K562 (cell line): ENCODE results near the gene RAB31. TPM values are rescaled to one million over a fixed set of nuclear protein-coding genes. Genes with fewer than 3 reads are reported as not detected.

Experiments
- HSF4 ChIP-seq: fragments of 250-450 bp; sonication (Bioruptor Pico); IDR thresholded peaks from 2 replicates; pipeline ENCODE4 v2.1.2; 2022; ENCODE audit warnings: mild to moderate bottlenecking, moderate library complexity, borderline replicate concordance
- NR2C1 ChIP-seq, 2 experiments: fragments of 450-650 bp; IDR thresholded peaks; 2 replicates each; pipeline ENCODE4 v1.6.1; 2017; ENCODE audit warnings: mild to moderate bottlenecking in 2 of 2, antibody characterized with exemption in 1 of 2, inconsistent platforms in 1 of 2, missing compliant biosample characterization in 1 of 2, missing genetic modification characterization in 1 of 2
- PHF21A ChIP-seq: fragments of 450-650 bp; IDR thresholded peaks from 2 replicates; pipeline ENCODE4 v1.6.1; 2017; ENCODE audit warnings: low read depth, borderline replicate concordance
- PYGO2 ChIP-seq: fragments of 450-650 bp; IDR thresholded peaks from 2 replicates; pipeline ENCODE4 v1.6.1; 2016; ENCODE audit warnings: mild to moderate bottlenecking, missing genetic modification characterization, moderate library complexity, missing compliant biosample characterization
- SIN3A ChIP-seq, 2 experiments: fragments of 150-350 bp in 1 of 2; IDR thresholded peaks; 2 replicates each; pipeline ENCODE4 v1.6.1; 2011 to 2016; ENCODE audit warnings: borderline replicate concordance in 2 of 2, low read depth in 2 of 2, low read length in 2 of 2, mild to moderate bottlenecking in 2 of 2, moderate library complexity in 2 of 2; ENCODE audit not compliant: control insufficient read depth in 1 of 2
- SLC30A9 ChIP-seq: fragments of 250-450 bp; sonication (Bioruptor Pico); IDR thresholded peaks from 2 replicates; pipeline ENCODE4 v1.8.0; 2022; ENCODE audit warnings: mild to moderate bottlenecking, moderate library complexity
- TSC22D4 ChIP-seq: fragments of 450-650 bp; IDR thresholded peaks from 2 replicates; pipeline ENCODE4 v1.6.1; 2016; ENCODE audit warnings: missing genetic modification characterization, missing biosample characterization, control low read depth
- ZNF239 ChIP-seq: fragments of 250-450 bp; sonication (Bioruptor Pico); IDR thresholded peaks from 2 replicates; pipeline ENCODE4 v1.4.0; 2020; ENCODE audit warnings: mild to moderate bottlenecking
- ZNF583 ChIP-seq: fragments of 250-450 bp; sonication (Bioruptor Pico); IDR thresholded peaks from 2 replicates; pipeline ENCODE4 v1.4.0; 2020
- polyA plus RNA-seq, 8 experiments: library from polyadenylated mRNA; depleted of rRNA in 4 of 8; stranded (reverse) in 5 of 8; unstranded in 3 of 8; fragments of >200 nt; fragmentation: Nextera tagmentation in 2 of 8; fragmentation: Illumina TruSeq in 1 of 8; extraction: Ambion mirVana in 2 of 8; extraction: Trizol in 1 of 8; gene quantifications; 2 replicates each; pipeline versions ENCODE4 v1.2.1 to v1.2.3, GENCODE V29; 2011 to 2014; ENCODE audit warnings: inconsistent platforms in 1 of 8, missing spikeins in 1 of 8
- total RNA-seq, 7 experiments: library from RNA; depleted of rRNA in 6 of 7; stranded (reverse); fragments of >200 nt in 6 of 7; fragmentation: Illumina TruSeq in 2 of 7; extraction: Trizol in 2 of 7; gene quantifications; 2 replicates each; pipeline versions ENCODE4 v1.2.1 to v1.2.3, GENCODE V29; 2011 to 2021; ENCODE audit warnings: low replicate concordance in 1 of 7
- TF ChIP-seq, protein P1 (sequence below): fragments of 450-650 bp; IDR thresholded peaks from 2 replicates; pipeline ENCODE4 v1.6.1; 2016; ENCODE audit warnings: low read depth
- TF ChIP-seq, protein P2 (sequence below): fragments of 450-650 bp; formaldehyde crosslinking; IDR thresholded peaks from 2 replicates; pipeline ENCODE4 v1.4.0; 2022; ENCODE audit warnings: mild to moderate bottlenecking, moderate library complexity
- TF ChIP-seq, protein P3 (sequence below), 2 experiments: fragments of 250-450 bp in 1 of 2; fragments of 450-650 bp in 1 of 2; sonication (Bioruptor Pico) in 1 of 2; IDR thresholded peaks; 2 replicates each; pipeline versions ENCODE4 v1.6.1 to v1.8.0; 2016 to 2021; ENCODE audit warnings: mild to moderate bottlenecking in 2 of 2, moderate library complexity in 2 of 2, missing compliant biosample characterization in 1 of 2, missing genetic modification characterization in 1 of 2
- TF ChIP-seq, protein P4 (sequence below): fragments of 250-450 bp; sonication (Bioruptor Pico); IDR thresholded peaks from 2 replicates; pipeline ENCODE4 v1.8.0; 2021; ENCODE audit warnings: moderate library complexity, mild to moderate bottlenecking, inconsistent platforms

The RAB31 gene
- total and polyA plus RNA-seq, 9 of the 15 experiments (the other 6 are each of a cell fraction or from before 2014, with no cell fraction given), result 20.7 to 70.4 (median 41.3) TPM

DNA sequence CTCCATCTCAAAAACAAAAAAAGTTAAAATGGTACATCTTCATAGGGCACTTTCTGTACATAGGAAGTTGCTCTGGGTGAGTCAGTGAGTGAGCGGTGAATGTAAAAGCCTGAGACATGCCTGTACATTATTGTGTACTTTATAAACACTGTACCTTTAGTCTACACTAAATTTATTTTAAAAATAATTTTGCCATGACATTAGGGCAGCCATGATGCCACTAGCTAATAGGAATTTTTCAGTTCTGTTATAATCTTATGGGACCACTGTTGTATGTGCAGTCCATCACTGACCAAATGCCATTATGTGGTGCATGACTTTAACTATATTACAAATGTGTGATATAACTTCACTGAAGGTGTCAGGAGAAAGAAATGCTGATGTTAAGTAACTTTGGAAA, 166.6 kb downstream of the RAB31 start (continued):
- TF ChIP-seq, protein P1, sequence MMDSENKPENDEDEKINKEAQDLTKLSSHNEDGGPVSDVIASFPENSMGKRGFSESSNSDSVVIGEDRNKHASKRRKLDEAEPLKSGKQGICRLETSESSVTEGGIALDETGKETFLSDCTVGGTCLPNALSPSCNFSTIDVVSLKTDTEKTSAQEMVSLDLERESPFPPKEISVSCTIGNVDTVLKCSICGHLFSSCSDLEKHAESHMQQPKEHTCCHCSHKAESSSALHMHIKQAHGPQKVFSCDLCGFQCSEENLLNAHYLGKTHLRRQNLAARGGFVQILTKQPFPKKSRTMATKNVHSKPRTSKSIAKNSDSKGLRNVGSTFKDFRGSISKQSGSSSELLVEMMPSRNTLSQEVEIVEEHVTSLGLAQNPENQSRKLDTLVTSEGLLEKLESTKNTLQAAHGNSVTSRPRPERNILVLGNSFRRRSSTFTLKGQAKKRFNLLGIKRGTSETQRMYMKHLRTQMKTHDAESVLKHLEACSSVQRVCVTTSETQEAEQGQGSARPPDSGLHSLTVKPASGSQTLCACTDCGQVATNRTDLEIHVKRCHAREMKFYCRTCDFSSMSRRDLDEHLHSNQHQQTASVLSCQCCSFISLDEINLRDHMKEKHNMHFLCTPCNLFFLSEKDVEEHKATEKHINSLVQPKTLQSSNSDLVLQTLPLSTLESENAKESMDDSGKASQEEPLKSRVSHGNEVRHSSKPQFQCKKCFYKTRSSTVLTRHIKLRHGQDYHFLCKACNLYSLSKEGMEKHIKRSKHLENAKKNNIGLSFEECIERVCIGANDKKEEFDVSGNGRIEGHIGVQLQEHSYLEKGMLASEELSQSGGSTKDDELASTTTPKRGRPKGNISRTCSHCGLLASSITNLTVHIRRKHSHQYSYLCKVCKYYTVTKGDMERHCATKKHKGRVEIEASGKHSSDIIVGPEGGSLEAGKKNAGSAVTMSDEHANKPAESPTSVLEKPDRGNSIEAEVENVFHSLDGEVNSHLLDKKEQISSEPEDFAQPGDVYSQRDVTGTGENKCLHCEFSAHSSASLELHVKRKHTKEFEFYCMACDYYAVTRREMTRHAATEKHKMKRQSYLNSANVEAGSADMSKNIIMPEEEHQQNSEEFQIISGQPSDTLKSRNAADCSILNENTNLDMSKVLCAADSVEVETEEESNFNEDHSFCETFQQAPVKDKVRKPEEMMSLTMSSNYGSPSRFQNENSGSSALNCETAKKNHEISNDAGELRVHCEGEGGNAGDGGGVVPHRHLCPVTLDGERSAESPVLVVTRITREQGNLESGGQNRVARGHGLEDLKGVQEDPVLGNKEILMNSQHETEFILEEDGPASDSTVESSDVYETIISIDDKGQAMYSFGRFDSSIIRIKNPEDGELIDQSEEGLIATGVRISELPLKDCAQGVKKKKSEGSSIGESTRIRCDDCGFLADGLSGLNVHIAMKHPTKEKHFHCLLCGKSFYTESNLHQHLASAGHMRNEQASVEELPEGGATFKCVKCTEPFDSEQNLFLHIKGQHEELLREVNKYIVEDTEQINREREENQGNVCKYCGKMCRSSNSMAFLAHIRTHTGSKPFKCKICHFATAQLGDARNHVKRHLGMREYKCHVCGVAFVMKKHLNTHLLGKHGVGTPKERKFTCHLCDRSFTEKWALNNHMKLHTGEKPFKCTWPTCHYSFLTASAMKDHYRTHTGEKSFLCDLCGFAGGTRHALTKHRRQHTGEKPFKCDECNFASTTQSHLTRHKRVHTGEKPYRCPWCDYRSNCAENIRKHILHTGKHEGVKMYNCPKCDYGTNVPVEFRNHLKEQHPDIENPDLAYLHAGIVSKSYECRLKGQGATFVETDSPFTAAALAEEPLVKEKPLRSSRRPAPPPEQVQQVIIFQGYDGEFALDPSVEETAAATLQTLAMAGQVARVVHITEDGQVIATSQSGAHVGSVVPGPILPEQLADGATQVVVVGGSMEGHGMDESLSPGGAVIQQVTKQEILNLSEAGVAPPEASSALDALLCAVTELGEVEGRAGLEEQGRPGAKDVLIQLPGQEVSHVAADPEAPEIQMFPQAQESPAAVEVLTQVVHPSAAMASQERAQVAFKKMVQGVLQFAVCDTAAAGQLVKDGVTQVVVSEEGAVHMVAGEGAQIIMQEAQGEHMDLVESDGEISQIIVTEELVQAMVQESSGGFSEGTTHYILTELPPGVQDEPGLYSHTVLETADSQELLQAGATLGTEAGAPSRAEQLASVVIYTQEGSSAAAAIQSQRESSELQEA, result no peak
- TF ChIP-seq, protein P2, sequence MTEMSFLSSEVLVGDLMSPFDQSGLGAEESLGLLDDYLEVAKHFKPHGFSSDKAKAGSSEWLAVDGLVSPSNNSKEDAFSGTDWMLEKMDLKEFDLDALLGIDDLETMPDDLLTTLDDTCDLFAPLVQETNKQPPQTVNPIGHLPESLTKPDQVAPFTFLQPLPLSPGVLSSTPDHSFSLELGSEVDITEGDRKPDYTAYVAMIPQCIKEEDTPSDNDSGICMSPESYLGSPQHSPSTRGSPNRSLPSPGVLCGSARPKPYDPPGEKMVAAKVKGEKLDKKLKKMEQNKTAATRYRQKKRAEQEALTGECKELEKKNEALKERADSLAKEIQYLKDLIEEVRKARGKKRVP (CRISPR knock-in tag), result 0 out of 2 replicates have a peak, but pooled peaks have one; percentile 12
- TF ChIP-seq SIN3A (IDR thresholded peaks at IDR 0.05; ENCODE audit: borderline replicate concordance in 2 of 2, control insufficient read depth in 1 of 2, low read depth in 2 of 2, low read length in 2 of 2) (no peak), HSF4 (peak; percentile 73; the same call in 1 of the 2 replicates), ZNF239 (CRISPR knock-in tag) (peak; percentile 59), SLC30A9 (peak; percentile 43; the same call in 1 of the 2 replicates), ZNF583 (CRISPR knock-in tag) (no peak; the same call in 1 of the 2 replicates), PHF21A (no peak), NR2C1 (IDR thresholded peaks at IDR 0.05) (no peak), NR2C1 (tag; IDR thresholded peaks at IDR 0.05) (peak; percentile 62), PYGO2 (tag) (peak; percentile 65; the same call in 1 of the 2 replicates), TSC22D4 (tag) (no peak)
- TF ChIP-seq, protein P3, sequence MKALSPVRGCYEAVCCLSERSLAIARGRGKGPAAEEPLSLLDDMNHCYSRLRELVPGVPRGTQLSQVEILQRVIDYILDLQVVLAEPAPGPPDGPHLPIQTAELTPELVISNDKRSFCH (CRISPR knock-in tag; IDR thresholded peaks at IDR 0.05), result peak; percentile 71; the same call in 1 of the 2 replicates
- TF ChIP-seq, protein P3 (tag; IDR thresholded peaks at IDR 0.05), result 0 out of 2 replicates have a peak, but pooled peaks have one; percentile 54
- TF ChIP-seq, protein P4, sequence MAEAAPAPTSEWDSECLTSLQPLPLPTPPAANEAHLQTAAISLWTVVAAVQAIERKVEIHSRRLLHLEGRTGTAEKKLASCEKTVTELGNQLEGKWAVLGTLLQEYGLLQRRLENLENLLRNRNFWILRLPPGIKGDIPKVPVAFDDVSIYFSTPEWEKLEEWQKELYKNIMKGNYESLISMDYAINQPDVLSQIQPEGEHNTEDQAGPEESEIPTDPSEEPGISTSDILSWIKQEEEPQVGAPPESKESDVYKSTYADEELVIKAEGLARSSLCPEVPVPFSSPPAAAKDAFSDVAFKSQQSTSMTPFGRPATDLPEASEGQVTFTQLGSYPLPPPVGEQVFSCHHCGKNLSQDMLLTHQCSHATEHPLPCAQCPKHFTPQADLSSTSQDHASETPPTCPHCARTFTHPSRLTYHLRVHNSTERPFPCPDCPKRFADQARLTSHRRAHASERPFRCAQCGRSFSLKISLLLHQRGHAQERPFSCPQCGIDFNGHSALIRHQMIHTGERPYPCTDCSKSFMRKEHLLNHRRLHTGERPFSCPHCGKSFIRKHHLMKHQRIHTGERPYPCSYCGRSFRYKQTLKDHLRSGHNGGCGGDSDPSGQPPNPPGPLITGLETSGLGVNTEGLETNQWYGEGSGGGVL (CRISPR knock-in tag), result peak; percentile 42; the same call in 1 of the 2 replicates
- TF ChIP-seq, all 486 proteins: peak for 42
